Measurements from ENCODE around the gene DPF3.

DPF3 gene

GRCh38 chr14:72920008-72920407 is 26.1 kb upstream of the DPF3 start:
- TF ChIP-seq CTCF (IDR thresholded peaks at IDR 0.05; ENCODE audit: low read depth, low read length, missing control alignments): no peak
- in situ Hi-C loops (cut with HindIII; ENCODE audit: low sequenced_read_pairs): loop anchor here (10.0 kb wide), 1 partner anchor 405 kb away; no protein-coding TSS in a partner anchor

GRCh38 chr14:72917094-72917802 is 23.3 kb upstream of the DPF3 start:
- H3K4me3 ChIP-seq (ENCODE audit: low read depth, low read length): no peak overlapping the region
- in situ Hi-C loops (cut with HindIII; ENCODE audit: low sequenced_read_pairs): no loop called here
- TF ChIP-seq CTCF (IDR thresholded peaks at IDR 0.05; ENCODE audit: low read depth, low read length, missing control alignments): no peak
- no peak for DNase-seq (ENCODE audit: low read depth)

More at GRCh38 chr14:72920008-72920407, 26.1 kb upstream of the DPF3 start:
- no peak overlapping the region for H3K4me3 ChIP-seq (ENCODE audit: low read depth, low read length)
- DNase-seq (ENCODE audit: low read depth): no peak

GRCh38 chr14:72916174-72916573 is 22.3 kb upstream of the DPF3 start:
- TF ChIP-seq CTCF (IDR thresholded peaks at IDR 0.05; ENCODE audit: low read depth, low read length, missing control alignments): no peak
- H3K4me3 ChIP-seq (ENCODE audit: low read depth, low read length): no peak overlapping the region
- in situ Hi-C loops (cut with HindIII; ENCODE audit: low sequenced_read_pairs): no loop called here
- DNase-seq (ENCODE audit: low read depth): no peak

- TF ChIP-seq CTCF (IDR thresholded peaks at IDR 0.05; ENCODE audit: low read depth, low read length, missing control alignments): no peak
- no peak for DNase-seq (ENCODE audit: low read depth)
- in situ Hi-C loops (cut with HindIII; ENCODE audit: low sequenced_read_pairs): no loop called here
- H3K4me3 ChIP-seq (ENCODE audit: low read depth, low read length): no peak overlapping the region
Measured at GRCh38 chr14:72913809-72914208, 19.9 kb upstream of the DPF3 start.

GRCh38 chr14:72909163-72909562 is 15.3 kb upstream of the DPF3 start:
- in situ Hi-C loops (cut with HindIII; ENCODE audit: low sequenced_read_pairs): no loop called here
- DNase-seq (ENCODE audit: low read depth): no peak
- H3K4me3 ChIP-seq (ENCODE audit: low read depth, low read length): no peak overlapping the region
- no peak for TF ChIP-seq CTCF (IDR thresholded peaks at IDR 0.05; ENCODE audit: low read depth, low read length, missing control alignments)

GRCh38 chr14:72907886-72908285 is 14.0 kb upstream of the DPF3 start:
- in situ Hi-C loops (cut with HindIII; ENCODE audit: low sequenced_read_pairs): no loop called here
- TF ChIP-seq CTCF (IDR thresholded peaks at IDR 0.05; ENCODE audit: low read depth, low read length, missing control alignments): no peak
- DNase-seq (ENCODE audit: low read depth): no peak
- no peak overlapping the region for H3K4me3 ChIP-seq (ENCODE audit: low read depth, low read length)
